HG02884 (cell line): Measurements from ENCODE around the gene RNU7-1.

ENCODE experiments used
- ATAC-seq: cut with Tn5 transposase; IDR thresholded peaks from one replicate; pipeline ENCODE4 v1.9.1; 2021; ENCODE audit warnings: mild to moderate bottlenecking, moderate library complexity; ENCODE audit not compliant: unreplicated experiment

RNU7-1 gene

GRCh38 chr12:6917491-6918231, 26.0 kb upstream of the RNU7-1 start:
- no peak for ATAC-seq

- ATAC-seq, result no peak
Measured at GRCh38 chr12:6919588-6919987, 24.0 kb upstream of the RNU7-1 start.

GRCh38 chr12:6921539-6921938, 22.1 kb upstream of the RNU7-1 start:
- ATAC-seq, result no peak

- ATAC-seq, result no peak
Measured at GRCh38 chr12:6921996-6922946, 21.3 kb upstream of the RNU7-1 start.

GRCh38 chr12:6923003-6923732, 20.4 kb upstream of the RNU7-1 start:
- no peak for ATAC-seq

- no peak for ATAC-seq
Measured at GRCh38 chr12:6923851-6924250, 19.8 kb upstream of the RNU7-1 start.

- ATAC-seq, result no peak
Measured at GRCh38 chr12:6925239-6925539, 18.4 kb upstream of the RNU7-1 start.

GRCh38 chr12:6925540-6926279, 17.9 kb upstream of the RNU7-1 start:
- no peak for ATAC-seq

GRCh38 chr12:6927379-6928021, 16.1 kb upstream of the RNU7-1 start, which contains the start of gene ATN1:
ATN1 (plus strand) TSS chr12:6927959; CDS start chr12:6934002, 6,043 bp downstream.
- no peak for ATAC-seq

GRCh38 chr12:6928022-6928702, 15.5 kb upstream of the RNU7-1 start:
- ATAC-seq, result no peak

- ATAC-seq, result no peak
Measured at GRCh38 chr12:6928703-6929407, 14.8 kb upstream of the RNU7-1 start.

GRCh38 chr12:6929466-6930452, 13.9 kb upstream of the RNU7-1 start:
- ATAC-seq, result no peak

GRCh38 chr12:6932766-6933165, 10.8 kb upstream of the RNU7-1 start:
- no peak for ATAC-seq

- ATAC-seq, result no peak
Measured at GRCh38 chr12:6934110-6934509, 9.5 kb upstream of the RNU7-1 start.

- ATAC-seq, result no peak
Measured at GRCh38 chr12:6935371-6936193, 8.0 kb upstream of the RNU7-1 start.

GRCh38 chr12:6936194-6936635, 7.4 kb upstream of the RNU7-1 start:
- ATAC-seq, result no peak
